Nephron progenitor cell (in vitro differentiated cells): Measurements from ENCODE around the gene CDC14B.

Source experiments
- DNase-seq: peaks from one replicate; pipeline ENCODE4 v3.0.0; 2021
- H3K27ac Mint-ChIP-seq: 2 replicates; pipeline ENCODE4 v1.8.0; 2021; ENCODE audit warnings: mild to moderate bottlenecking, moderate library complexity, mixed read lengths
- H3K27me3 Mint-ChIP-seq: 2 replicates; pipeline ENCODE4 v1.8.0; 2021; ENCODE audit warnings: mild to moderate bottlenecking, low read depth, mixed read lengths; ENCODE audit not compliant: poor library complexity
- H3K36me3 Mint-ChIP-seq: 2 replicates; pipeline ENCODE4 v1.8.0; 2021; ENCODE audit warnings: low read depth, mixed read lengths
- H3K4me1 Mint-ChIP-seq: 2 replicates; pipeline ENCODE4 v1.8.0; 2021; ENCODE audit warnings: mixed read lengths
- H3K4me3 Mint-ChIP-seq: 2 replicates; pipeline ENCODE4 v1.8.0; 2021; ENCODE audit warnings: mild to moderate bottlenecking, moderate library complexity, mixed read lengths
- H3K9me3 Mint-ChIP-seq: 2 replicates; pipeline ENCODE4 v1.8.0; 2021; ENCODE audit warnings: mild to moderate bottlenecking, moderate library complexity, mixed read lengths
- TF ChIP-seq, protein P1 (sequence below): fragments of 200-600 bp; sonication (generic); IDR thresholded peaks from 2 replicates; pipeline ENCODE4 v1.5.0; 2021; ENCODE audit warnings: antibody characterized with exemption

The CDC14B gene

GRCh38 chr9:96480736-96481135 is 138.9 kb downstream of the CDC14B start:
- DNase-seq = no peak
- H3K4me3 Mint-ChIP-seq = no peak overlapping the region
- no peaks in the 10 kb centered on the region for H3K4me1 Mint-ChIP-seq
- TF ChIP-seq, protein P1, sequence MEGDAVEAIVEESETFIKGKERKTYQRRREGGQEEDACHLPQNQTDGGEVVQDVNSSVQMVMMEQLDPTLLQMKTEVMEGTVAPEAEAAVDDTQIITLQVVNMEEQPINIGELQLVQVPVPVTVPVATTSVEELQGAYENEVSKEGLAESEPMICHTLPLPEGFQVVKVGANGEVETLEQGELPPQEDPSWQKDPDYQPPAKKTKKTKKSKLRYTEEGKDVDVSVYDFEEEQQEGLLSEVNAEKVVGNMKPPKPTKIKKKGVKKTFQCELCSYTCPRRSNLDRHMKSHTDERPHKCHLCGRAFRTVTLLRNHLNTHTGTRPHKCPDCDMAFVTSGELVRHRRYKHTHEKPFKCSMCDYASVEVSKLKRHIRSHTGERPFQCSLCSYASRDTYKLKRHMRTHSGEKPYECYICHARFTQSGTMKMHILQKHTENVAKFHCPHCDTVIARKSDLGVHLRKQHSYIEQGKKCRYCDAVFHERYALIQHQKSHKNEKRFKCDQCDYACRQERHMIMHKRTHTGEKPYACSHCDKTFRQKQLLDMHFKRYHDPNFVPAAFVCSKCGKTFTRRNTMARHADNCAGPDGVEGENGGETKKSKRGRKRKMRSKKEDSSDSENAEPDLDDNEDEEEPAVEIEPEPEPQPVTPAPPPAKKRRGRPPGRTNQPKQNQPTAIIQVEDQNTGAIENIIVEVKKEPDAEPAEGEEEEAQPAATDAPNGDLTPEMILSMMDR = no peak
- peaks cover 50% of the 10 kb centered on the region for H3K36me3 Mint-ChIP-seq
- H3K27me3 Mint-ChIP-seq = no peaks in the 10 kb centered on the region
- H3K9me3 Mint-ChIP-seq = no peaks in the 10 kb centered on the region
- no peak overlapping the region for H3K27ac Mint-ChIP-seq

- TF ChIP-seq, protein P1 = no peak
- no peak for DNase-seq
- H3K27ac Mint-ChIP-seq = no peak overlapping the region
- no peaks in the 10 kb centered on the region for H3K4me1 Mint-ChIP-seq
- H3K27me3 Mint-ChIP-seq = no peaks in the 10 kb centered on the region
- no peak overlapping the region for H3K4me3 Mint-ChIP-seq
- peaks cover 37% of the 10 kb centered on the region for H3K36me3 Mint-ChIP-seq
- H3K9me3 Mint-ChIP-seq = no peaks in the 10 kb centered on the region
These were observed 140.7 kb downstream of the CDC14B start for GRCh38 chr9:96478829-96479371.

GRCh38 chr9:96476591-96476990 is 143.1 kb downstream of the CDC14B start:
- no peaks in the 10 kb centered on the region for H3K9me3 Mint-ChIP-seq
- peaks cover 18% of the 10 kb centered on the region for H3K36me3 Mint-ChIP-seq
- DNase-seq = no peak
- no peak overlapping the region for H3K4me3 Mint-ChIP-seq
- H3K27me3 Mint-ChIP-seq = no peaks in the 10 kb centered on the region
- TF ChIP-seq, protein P1 = no peak
- H3K4me1 Mint-ChIP-seq = no peaks in the 10 kb centered on the region
- no peak overlapping the region for H3K27ac Mint-ChIP-seq

DNA sequence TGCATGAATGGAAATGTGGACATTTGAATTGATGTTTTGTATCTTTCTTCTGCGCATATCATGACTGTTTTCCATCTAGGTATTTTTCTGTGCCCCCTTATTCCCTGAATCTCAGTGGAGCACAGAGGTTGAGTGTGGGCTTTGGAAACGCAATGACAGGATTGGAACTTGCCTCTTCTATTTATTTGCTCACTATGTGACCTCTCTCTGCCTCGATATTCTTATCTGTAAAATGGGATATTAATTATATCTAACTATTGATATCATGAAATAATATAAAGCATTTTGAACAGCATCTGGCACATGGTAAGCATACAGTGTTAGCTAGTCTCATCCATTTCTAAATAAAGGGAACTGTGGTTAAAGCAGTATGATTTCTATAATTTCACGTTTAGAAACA is 143.6 kb downstream of the CDC14B start:
- Mint-ChIP-seq H3K4me3 (no peak overlapping the region), H3K4me1 (no peaks in the 10 kb centered on the region), H3K9me3 (no peaks in the 10 kb centered on the region), H3K36me3 (peaks cover 18% of the 10 kb centered on the region), H3K27ac (no peak overlapping the region), H3K27me3 (no peaks in the 10 kb centered on the region)
- DNase-seq = no peak
- TF ChIP-seq, protein P1 = no peak

GRCh38 chr9:96467784-96468183 is 151.9 kb downstream of the CDC14B start:
- TF ChIP-seq, protein P1 = no peak
- no peak for DNase-seq
- Mint-ChIP-seq H3K27ac (no peak overlapping the region), H3K4me1 (peaks cover 19% of the 10 kb centered on the region), H3K4me3 (no peak overlapping the region), H3K27me3 (peaks cover 4% of the 10 kb centered on the region), H3K36me3 (peaks cover 37% of the 10 kb centered on the region), H3K9me3 (no peaks in the 10 kb centered on the region)

DNA sequence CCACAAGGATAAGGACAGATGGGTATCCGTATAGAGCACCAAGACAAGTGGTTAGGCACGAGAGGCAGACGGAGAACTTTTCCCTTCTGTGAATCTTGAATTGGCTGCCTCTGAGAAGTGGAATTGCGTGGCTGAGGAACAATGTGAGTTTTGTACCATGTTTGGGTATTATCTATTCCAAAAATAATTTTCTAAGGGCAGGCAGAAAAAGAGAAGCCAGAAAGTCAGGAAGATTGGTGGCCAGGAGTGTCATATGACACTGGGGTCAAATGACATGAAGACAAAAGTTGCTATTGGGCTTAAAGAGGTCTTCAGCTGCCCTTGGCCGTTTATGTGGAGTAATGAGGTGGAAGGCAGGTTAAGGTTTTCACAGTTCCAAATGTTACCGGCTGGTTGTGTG is 155.2 kb downstream of the CDC14B start:
- peaks cover 38% of the 10 kb centered on the region for H3K4me1 Mint-ChIP-seq
- no peaks in the 10 kb centered on the region for H3K9me3 Mint-ChIP-seq
- peaks cover 41% of the 10 kb centered on the region for H3K36me3 Mint-ChIP-seq
- H3K4me3 Mint-ChIP-seq = no peak overlapping the region
- DNase-seq = no peak
- TF ChIP-seq, protein P1 = no peak
- peaks cover 4% of the 10 kb centered on the region for H3K27me3 Mint-ChIP-seq
- peak overlapping the region; percentile 47 for H3K27ac Mint-ChIP-seq
